HFFc6 (cell line): ENCODE results near the gene LRRN4CL. TPM values are rescaled to one million over a fixed set of nuclear protein-coding genes. Genes with fewer than 3 reads are reported as not detected.

Experiments
- DNase-seq: peaks from one replicate; pipeline ENCODE4 v3.0.0-alpha.2; 2018
- H3K27ac Mint-ChIP-seq: 2 replicates; pipeline ENCODE4 v1.8.0; 2020; ENCODE audit warnings: mild to moderate bottlenecking, mixed read lengths
- H3K27me3 Mint-ChIP-seq: 2 replicates; pipeline ENCODE4 v1.8.0; 2021; ENCODE audit warnings: mild to moderate bottlenecking, moderate library complexity, mixed read lengths; ENCODE audit not compliant: insufficient read depth
- H3K36me3 Mint-ChIP-seq: 2 replicates; pipeline ENCODE4 v1.8.0; 2021; ENCODE audit warnings: low read depth, mixed read lengths
- H3K4me1 Mint-ChIP-seq: 2 replicates; pipeline ENCODE4 v1.8.0; 2020; ENCODE audit warnings: low read depth, mixed read lengths
- H3K4me3 Mint-ChIP-seq: 2 replicates; pipeline ENCODE4 v1.8.0; 2020; ENCODE audit warnings: mild to moderate bottlenecking, moderate library complexity, mixed read lengths
- H3K9me3 Mint-ChIP-seq: 2 replicates; pipeline ENCODE4 v1.8.0; 2020; ENCODE audit warnings: mild to moderate bottlenecking, mixed read lengths
- CTCF ChIP-seq: fragments of 200-600 bp; sonication (generic); IDR thresholded peaks from 2 replicates; pipeline ENCODE4 v1.5.0; 2021; ENCODE audit warnings: antibody characterized with exemption, mild to moderate bottlenecking
- total RNA-seq, 6 experiments: library from RNA; stranded (reverse); fragmentation: NEBNext Ultra II Directional; extraction: Animal tissue kit (Norgen Biotek cat#: 25700); gene quantifications; 2 replicates in 1 of 6; 3 replicates in 5 of 6; pipeline ENCODE4 v1.2.3, GENCODE V29; 2021

The LRRN4CL gene
- total RNA-seq, 6 experiments from 2014 or later = 1.2 to 4.0 (median 1.4) TPM

DNA sequence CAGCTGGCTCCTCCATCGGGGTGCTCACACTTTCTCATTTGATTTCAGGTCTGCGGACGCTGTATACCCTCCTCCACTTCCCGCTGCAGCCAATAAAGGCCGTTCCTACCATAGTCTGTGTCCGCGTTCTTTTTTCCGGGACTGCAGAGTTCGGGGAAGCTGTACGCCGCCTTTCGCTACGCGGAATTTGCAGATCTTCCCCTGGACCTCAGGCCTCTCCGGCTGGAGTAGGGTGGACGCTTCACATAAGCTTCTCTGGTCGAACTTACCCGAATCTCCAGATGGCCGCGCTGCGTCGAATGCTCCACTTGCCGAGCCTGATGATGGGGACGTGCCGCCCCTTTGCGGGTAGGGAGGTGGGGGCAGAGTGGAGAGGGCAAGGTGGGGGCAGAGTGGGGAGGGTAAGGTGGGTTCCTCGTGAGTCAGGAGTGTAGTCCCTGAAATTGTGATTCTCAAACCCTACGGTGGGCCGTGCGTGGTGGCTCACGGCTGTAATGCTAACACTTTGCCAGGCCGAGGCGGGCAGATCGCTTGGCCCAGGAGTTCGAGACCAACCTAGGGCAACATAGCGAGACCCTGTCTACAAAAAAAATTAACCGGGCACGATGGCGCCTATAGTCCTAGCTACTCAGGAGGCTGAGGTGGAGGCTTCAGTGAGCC is 23.6 kb downstream of the LRRN4CL start:
- no peak for DNase-seq
- TF ChIP-seq CTCF = no peak
- Mint-ChIP-seq H3K9me3 (peaks cover 5% of the 10 kb centered on the region; the same call in 1 of the 2 replicates), H3K4me3 (peak overlapping the region; percentile 99), H3K4me1 (peaks cover 26% of the 10 kb centered on the region), H3K36me3 (peaks cover 30% of the 10 kb centered on the region), H3K27me3 (peaks cover 10% of the 10 kb centered on the region), H3K27ac (peak overlapping the region; percentile 96)

GRCh38 chr11:62665075-62665598 is 24.2 kb downstream of the LRRN4CL start, which contains the start of the genes C11orf98 and CSKMT:
Gene C11orf98 (minus strand): TSS chr11:62665210. CDS start chr11:62665169, 41 bp downstream.
Gene CSKMT (plus strand): TSS chr11:62665312. CDS start chr11:62665880, 568 bp downstream.
- TF ChIP-seq CTCF = no peak
- Mint-ChIP-seq H3K9me3 (peaks cover 5% of the 10 kb centered on the region; the same call in 1 of the 2 replicates), H3K27ac (peak within 1 kb of the TSS; percentile 96), H3K36me3 (peaks cover 30% of the 10 kb centered on the region), H3K4me1 (peaks cover 24% of the 10 kb centered on the region), H3K4me3 (peak within 1 kb of the TSS; percentile 99), H3K27me3 (peaks cover 8% of the 10 kb centered on the region)
- DNase-seq = peak; percentile 92

GRCh38 chr11:62664405-62665074 is 24.8 kb downstream of the LRRN4CL start:
- peaks cover 18% of the 10 kb centered on the region for H3K4me1 Mint-ChIP-seq
- DNase-seq = no peak

DNA sequence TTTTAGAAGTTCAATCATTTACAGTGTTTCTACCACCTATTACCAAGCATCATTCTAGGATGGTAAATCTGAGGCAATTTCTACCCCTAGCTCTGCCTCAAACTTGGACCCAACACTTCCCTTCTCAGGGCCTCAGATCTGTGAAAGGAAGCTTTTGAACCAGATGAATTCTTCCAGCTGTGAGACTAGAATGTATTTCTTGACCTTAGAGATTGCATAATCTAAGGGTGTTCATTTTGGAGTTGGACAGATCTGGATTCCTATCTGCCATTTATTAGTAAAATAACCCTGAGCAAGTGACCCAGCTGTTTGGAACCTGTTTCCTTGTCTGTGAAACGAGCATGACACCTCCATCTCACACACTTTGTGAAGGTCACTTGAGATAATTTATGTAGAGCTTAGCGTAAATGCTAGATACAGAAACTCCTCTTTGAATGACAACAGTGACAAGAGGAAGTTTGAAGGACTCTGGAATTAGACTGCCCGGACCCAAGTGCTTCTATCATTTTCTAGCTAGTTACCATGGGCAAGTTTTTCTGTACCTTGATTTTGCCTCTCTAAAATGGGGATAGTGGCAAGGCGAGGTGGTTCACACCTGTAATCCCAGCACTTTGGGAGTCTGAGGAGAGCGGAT is 32.4 kb downstream of the LRRN4CL start:
- Mint-ChIP-seq H3K36me3 (no peaks in the 10 kb centered on the region), H3K4me3 (no peak overlapping the region), H3K4me1 (peaks cover 15% of the 10 kb centered on the region), H3K27me3 (0 out of 2 replicates have a peak, but pooled peaks cover 2% of the 10 kb centered on the region), H3K27ac (no peak overlapping the region), H3K9me3 (no peaks in the 10 kb centered on the region)
- no peak for TF ChIP-seq CTCF
- no peak for DNase-seq

More at GRCh38 chr11:62664405-62665074, 24.8 kb downstream of the LRRN4CL start:
- Mint-ChIP-seq H3K27me3 (peaks cover 8% of the 10 kb centered on the region), H3K27ac (peak overlapping the region; percentile 96), H3K9me3 (peaks cover 5% of the 10 kb centered on the region; the same call in 1 of the 2 replicates), H3K4me3 (peak overlapping the region; percentile 99), H3K36me3 (peaks cover 30% of the 10 kb centered on the region)
- no peak for TF ChIP-seq CTCF

GRCh38 chr11:62654297-62654696 is 35.0 kb downstream of the LRRN4CL start:
- peaks cover 18% of the 10 kb centered on the region for H3K4me1 Mint-ChIP-seq
- no peak overlapping the region; the same call in 1 of the 2 replicates for H3K27ac Mint-ChIP-seq
- no peak for DNase-seq
- H3K4me3 Mint-ChIP-seq = peak overlapping the region; percentile 7; the same call in 1 of the 2 replicates
- H3K36me3 Mint-ChIP-seq = no peaks in the 10 kb centered on the region; the same call in 1 of the 2 replicates
- no peaks in the 10 kb centered on the region for H3K9me3 Mint-ChIP-seq
- H3K27me3 Mint-ChIP-seq = 0 out of 2 replicates have a peak, but pooled peaks cover 2% of the 10 kb centered on the region
- no peak for TF ChIP-seq CTCF
